Neural progenitor cell (in vitro differentiated cells): Measurements from ENCODE around the gene ZBTB20. TPM values are rescaled to one million over a fixed set of nuclear protein-coding genes. Genes with fewer than 3 reads are reported as not detected.

ENCODE experiments used
- DNase-seq: peaks from one replicate; pipeline ENCODE4 v3.0.0-alpha.2; 2016; ENCODE audit warnings: low spot score
- H2AFZ ChIP-seq: fragments of 200-600 bp; sonication (generic); replicated peaks from 2 replicates; pipeline ENCODE4 v1.6.1; 2016; ENCODE audit warnings: antibody characterized with exemption
- H3F3A ChIP-seq: fragments of 200-600 bp; sonication (generic); 2 replicates; pipeline ENCODE4 v1.6.1; 2016; ENCODE audit warnings: antibody characterized with exemption, low read depth
- H3K27ac ChIP-seq: fragments of 200-600 bp; sonication (generic); 2 replicates; pipeline ENCODE4 v1.5.1; 2016; ENCODE audit warnings: mild to moderate bottlenecking
- H3K27me3 ChIP-seq: fragments of 200-600 bp; sonication (generic); 2 replicates; pipeline ENCODE4 v1.6.1; 2016; ENCODE audit warnings: mild to moderate bottlenecking, moderate library complexity
- H3K36me3 ChIP-seq: fragments of 200-600 bp; sonication (generic); 2 replicates; pipeline ENCODE4 v1.5.1; 2016
- H3K4me1 ChIP-seq: fragments of 200-600 bp; sonication (generic); 2 replicates; pipeline ENCODE4 v1.6.1; 2016; ENCODE audit warnings: mixed run types
- H3K4me2 ChIP-seq: fragments of 200-600 bp; sonication (generic); 2 replicates; pipeline ENCODE4 v1.6.1; 2016
- H3K4me3 ChIP-seq: fragments of 200-600 bp; sonication (generic); 2 replicates; pipeline ENCODE4 v1.5.1; 2016
- H3K79me2 ChIP-seq: fragments of 200-600 bp; sonication (generic); 2 replicates; pipeline ENCODE4 v1.6.1; 2016; ENCODE audit warnings: low read depth
- H3K9ac ChIP-seq: fragments of 200-600 bp; sonication (generic); 2 replicates; pipeline ENCODE4 v1.6.1; 2016
- H3K9me3 ChIP-seq: fragments of 200-600 bp; sonication (generic); 2 replicates; pipeline ENCODE4 v1.5.1; 2016; ENCODE audit warnings: low read depth
- H4K20me1 ChIP-seq: fragments of 200-600 bp; sonication (generic); 2 replicates; pipeline ENCODE4 v1.6.1; 2016; ENCODE audit warnings: low read depth
- H3K27ac Mint-ChIP-seq: 3 replicates; pipeline ENCODE4 v1.8.0; 2021; ENCODE audit warnings: mixed read lengths
- H3K27me3 Mint-ChIP-seq: 2 replicates; pipeline ENCODE4 v1.8.0; 2022; ENCODE audit warnings: low read depth, mild to moderate bottlenecking, inconsistent platforms, moderate library complexity, mixed read lengths; ENCODE audit not compliant: insufficient read depth
- H3K36me3 Mint-ChIP-seq: 3 replicates; pipeline ENCODE4 v1.8.0; 2021; ENCODE audit warnings: mixed read lengths
- H3K4me1 Mint-ChIP-seq: 3 replicates; pipeline ENCODE4 v1.8.0; 2021; ENCODE audit warnings: mixed read lengths
- H3K4me3 Mint-ChIP-seq: 3 replicates; pipeline ENCODE4 v1.8.0; 2021; ENCODE audit warnings: mild to moderate bottlenecking, moderate library complexity, mixed read lengths
- H3K9me3 Mint-ChIP-seq: 3 replicates; pipeline ENCODE4 v1.8.0; 2020; ENCODE audit warnings: mixed read lengths
- EZH2 ChIP-seq: fragments of 200-600 bp; sonication (generic); IDR thresholded peaks from 2 replicates; pipeline ENCODE4 v1.6.1; 2017; ENCODE audit warnings: antibody characterized with exemption, mild to moderate bottlenecking, moderate library complexity
- EZH2phosphoT487 ChIP-seq: fragments of 200-600 bp; sonication (generic); IDR thresholded peaks from 2 replicates; pipeline ENCODE4 v1.6.1; 2017; ENCODE audit warnings: antibody characterized with exemption
- total RNA-seq: library from RNA; depleted of rRNA; stranded (reverse); fragments of >200 nt; gene quantifications from 2 replicates; pipeline ENCODE4 v1.2.3, GENCODE V29; 2015; ENCODE audit warnings: low replicate concordance
- TF ChIP-seq, protein P1 (sequence below): fragments of 200-600 bp; sonication (generic); IDR thresholded peaks from 2 replicates; pipeline ENCODE4 v1.5.1; 2017; ENCODE audit warnings: antibody characterized with exemption, mild to moderate bottlenecking

Gene ZBTB20
- total RNA-seq, 1 donor from 2014 or later: 1.9 TPM

DNA sequence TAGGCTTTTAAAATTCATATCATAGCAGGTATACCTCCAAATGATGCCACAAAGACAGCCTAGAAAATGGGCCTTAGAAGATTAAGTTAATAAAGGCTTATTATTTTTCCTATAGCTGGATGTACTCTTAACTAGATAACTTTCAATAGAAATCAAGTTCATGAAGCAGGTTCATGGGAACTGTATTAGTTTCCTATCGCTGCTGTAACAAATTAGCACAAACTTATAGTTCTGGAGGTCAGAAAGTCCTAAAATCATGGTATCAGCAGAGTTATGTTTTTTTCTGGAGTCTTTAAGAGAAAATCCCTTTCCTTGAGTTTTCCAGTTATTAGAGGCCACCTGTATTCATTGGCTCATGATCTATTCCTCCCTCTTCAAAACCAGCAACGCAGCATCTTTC is 583.4 kb downstream of the ZBTB20 start:
- H3K36me3 ChIP-seq: no peaks in the 10 kb centered on the region
- H3K79me2 ChIP-seq: no peaks in the 10 kb centered on the region
- peaks cover 4% of the 10 kb centered on the region for H3K9me3 Mint-ChIP-seq
- peaks cover 24% of the 10 kb centered on the region for H3K4me1 Mint-ChIP-seq
- H3K27ac Mint-ChIP-seq: no peak overlapping the region
- no peak overlapping the region for H2AFZ ChIP-seq
- H3K4me3 Mint-ChIP-seq: no peak overlapping the region
- H3K27ac ChIP-seq: no peak overlapping the region
- no peaks in the 10 kb centered on the region for H3K9me3 ChIP-seq
- TF ChIP-seq EZH2 (no peak), EZH2phosphoT487 (no peak)
- TF ChIP-seq, protein P1, sequence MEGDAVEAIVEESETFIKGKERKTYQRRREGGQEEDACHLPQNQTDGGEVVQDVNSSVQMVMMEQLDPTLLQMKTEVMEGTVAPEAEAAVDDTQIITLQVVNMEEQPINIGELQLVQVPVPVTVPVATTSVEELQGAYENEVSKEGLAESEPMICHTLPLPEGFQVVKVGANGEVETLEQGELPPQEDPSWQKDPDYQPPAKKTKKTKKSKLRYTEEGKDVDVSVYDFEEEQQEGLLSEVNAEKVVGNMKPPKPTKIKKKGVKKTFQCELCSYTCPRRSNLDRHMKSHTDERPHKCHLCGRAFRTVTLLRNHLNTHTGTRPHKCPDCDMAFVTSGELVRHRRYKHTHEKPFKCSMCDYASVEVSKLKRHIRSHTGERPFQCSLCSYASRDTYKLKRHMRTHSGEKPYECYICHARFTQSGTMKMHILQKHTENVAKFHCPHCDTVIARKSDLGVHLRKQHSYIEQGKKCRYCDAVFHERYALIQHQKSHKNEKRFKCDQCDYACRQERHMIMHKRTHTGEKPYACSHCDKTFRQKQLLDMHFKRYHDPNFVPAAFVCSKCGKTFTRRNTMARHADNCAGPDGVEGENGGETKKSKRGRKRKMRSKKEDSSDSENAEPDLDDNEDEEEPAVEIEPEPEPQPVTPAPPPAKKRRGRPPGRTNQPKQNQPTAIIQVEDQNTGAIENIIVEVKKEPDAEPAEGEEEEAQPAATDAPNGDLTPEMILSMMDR: no peak
- no peak for DNase-seq
- no peak overlapping the region for H3K4me3 ChIP-seq
- H4K20me1 ChIP-seq: no peaks in the 10 kb centered on the region
- no peaks in the 10 kb centered on the region for H3F3A ChIP-seq
- peaks cover 20% of the 10 kb centered on the region for H3K4me1 ChIP-seq
- no peaks in the 10 kb centered on the region for H3K27me3 Mint-ChIP-seq
- H3K27me3 ChIP-seq: no peaks in the 10 kb centered on the region
- H3K9ac ChIP-seq: no peak overlapping the region
- H3K4me2 ChIP-seq: no peak overlapping the region
- peaks cover 2% of the 10 kb centered on the region for H3K36me3 Mint-ChIP-seq

DNA sequence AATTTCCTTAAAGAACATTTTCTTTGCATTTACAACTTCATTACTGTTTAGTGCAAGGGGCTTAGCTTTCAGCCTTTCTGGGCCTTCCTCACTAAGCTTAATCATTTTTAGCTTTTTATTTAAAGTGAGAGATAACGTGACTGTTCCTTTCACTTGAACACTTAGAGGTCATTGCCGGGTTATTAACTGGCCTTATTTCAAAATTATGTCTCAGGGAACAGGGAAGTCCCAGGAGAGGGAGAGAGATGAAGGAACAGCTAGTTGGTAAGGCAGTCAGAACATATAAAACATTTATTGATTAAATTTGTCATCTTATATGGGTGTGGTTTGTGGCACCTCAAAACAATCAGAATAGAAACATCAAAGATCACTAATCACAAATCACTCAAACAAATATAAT is 584.5 kb downstream of the ZBTB20 start:
- no peaks in the 10 kb centered on the region for H3F3A ChIP-seq
- peaks cover 17% of the 10 kb centered on the region for H3K4me1 Mint-ChIP-seq
- H3K4me3 Mint-ChIP-seq: no peak overlapping the region
- H3K27ac ChIP-seq: no peak overlapping the region
- H3K36me3 Mint-ChIP-seq: peaks cover 2% of the 10 kb centered on the region
- H3K4me1 ChIP-seq: peaks cover 15% of the 10 kb centered on the region
- no peaks in the 10 kb centered on the region for H3K9me3 ChIP-seq
- no peak overlapping the region for H2AFZ ChIP-seq
- H3K4me2 ChIP-seq: no peak overlapping the region
- H3K9ac ChIP-seq: no peak overlapping the region
- no peak for TF ChIP-seq EZH2phosphoT487
- TF ChIP-seq, protein P1: no peak
- no peak for TF ChIP-seq EZH2
- DNase-seq: no peak
- no peaks in the 10 kb centered on the region for H3K79me2 ChIP-seq
- peaks cover 2% of the 10 kb centered on the region for H3K9me3 Mint-ChIP-seq
- no peaks in the 10 kb centered on the region for H3K27me3 Mint-ChIP-seq
- no peaks in the 10 kb centered on the region for H3K27me3 ChIP-seq
- no peak overlapping the region for H3K27ac Mint-ChIP-seq
- H3K36me3 ChIP-seq: no peaks in the 10 kb centered on the region
- H3K4me3 ChIP-seq: no peak overlapping the region
- H4K20me1 ChIP-seq: no peaks in the 10 kb centered on the region

DNA sequence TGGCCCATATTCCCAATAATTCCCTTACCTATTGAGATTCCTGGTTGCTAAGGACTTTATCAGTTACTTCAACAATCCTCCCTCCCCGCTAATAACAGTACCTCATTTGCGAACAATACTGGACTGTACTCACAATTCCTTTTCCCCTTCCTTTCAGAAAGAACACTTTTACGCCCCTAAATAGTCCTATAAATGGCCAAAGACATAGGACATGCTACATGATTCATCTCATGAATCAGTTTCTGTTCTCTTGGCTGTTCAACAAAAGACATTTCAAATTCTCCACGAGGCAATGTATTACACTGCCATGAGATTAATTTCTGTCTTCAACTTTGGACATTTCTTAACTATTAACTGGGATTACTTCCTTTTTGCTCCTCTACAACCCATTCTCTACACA is 588.8 kb downstream of the ZBTB20 start:
- Mint-ChIP-seq H3K4me3 (no peak overlapping the region), H3K9me3 (no peaks in the 10 kb centered on the region), H3K36me3 (no peaks in the 10 kb centered on the region), H3K27ac (no peak overlapping the region), H3K4me1 (peaks cover 3% of the 10 kb centered on the region), H3K27me3 (no peaks in the 10 kb centered on the region)
- Histone ChIP-seq H3K9me3 (no peaks in the 10 kb centered on the region), H3K4me2 (no peak overlapping the region), H3K27ac (no peak overlapping the region), H3F3A (no peaks in the 10 kb centered on the region), H4K20me1 (no peaks in the 10 kb centered on the region), H3K9ac (no peak overlapping the region), H3K79me2 (no peaks in the 10 kb centered on the region), H3K27me3 (no peaks in the 10 kb centered on the region), H3K4me3 (no peak overlapping the region), H3K4me1 (no peaks in the 10 kb centered on the region), H2AFZ (no peak overlapping the region), H3K36me3 (no peaks in the 10 kb centered on the region)
- TF ChIP-seq EZH2phosphoT487: no peak
- TF ChIP-seq, protein P1: no peak
- DNase-seq: no peak

DNA sequence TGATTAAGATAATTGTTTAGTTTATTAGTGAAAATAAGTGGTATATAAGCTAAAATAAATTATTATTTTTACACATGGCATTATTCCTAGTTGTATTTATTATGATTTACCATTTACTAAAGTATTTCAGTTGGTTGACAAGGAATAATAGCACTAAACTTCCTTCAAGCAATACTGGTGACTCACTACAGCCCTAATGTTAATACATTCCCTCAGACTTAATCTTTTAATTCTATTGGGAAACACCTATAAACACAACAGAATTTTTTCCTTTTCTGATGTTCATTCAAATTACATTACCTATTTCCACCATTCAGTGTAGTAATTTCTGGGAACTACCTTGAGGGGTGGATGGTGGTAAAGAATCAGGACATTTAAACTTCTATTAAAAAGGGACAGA is 589.3 kb downstream of the ZBTB20 start:
- Histone ChIP-seq H3K4me3 (no peak overlapping the region), H3K27me3 (no peaks in the 10 kb centered on the region), H3K4me2 (no peak overlapping the region), H2AFZ (no peak overlapping the region), H3K27ac (no peak overlapping the region), H4K20me1 (no peaks in the 10 kb centered on the region), H3K9ac (no peak overlapping the region), H3K9me3 (no peaks in the 10 kb centered on the region), H3K4me1 (no peaks in the 10 kb centered on the region), H3F3A (no peaks in the 10 kb centered on the region), H3K79me2 (no peaks in the 10 kb centered on the region), H3K36me3 (no peaks in the 10 kb centered on the region)
- H3K4me3 Mint-ChIP-seq: no peak overlapping the region
- no peak overlapping the region for H3K27ac Mint-ChIP-seq
- H3K4me1 Mint-ChIP-seq: peaks cover 3% of the 10 kb centered on the region
- H3K9me3 Mint-ChIP-seq: no peaks in the 10 kb centered on the region
- DNase-seq: no peak
- H3K27me3 Mint-ChIP-seq: no peaks in the 10 kb centered on the region
- TF ChIP-seq, protein P1: no peak
- no peak for TF ChIP-seq EZH2phosphoT487
- TF ChIP-seq EZH2: no peak
- no peaks in the 10 kb centered on the region for H3K36me3 Mint-ChIP-seq
